GM12873 (cell line): ENCODE results near the gene PTGIS.

Source experiments
- CTCF ChIP-seq: IDR thresholded peaks from 2 replicates; pipeline ENCODE4 v1.5.1; 2012; ENCODE audit warnings: low read depth, mild to moderate bottlenecking, moderate library complexity, low read length, control low read depth; ENCODE audit not compliant: insufficient read depth; ENCODE audit errors: missing control alignments

PTGIS gene

DNA sequence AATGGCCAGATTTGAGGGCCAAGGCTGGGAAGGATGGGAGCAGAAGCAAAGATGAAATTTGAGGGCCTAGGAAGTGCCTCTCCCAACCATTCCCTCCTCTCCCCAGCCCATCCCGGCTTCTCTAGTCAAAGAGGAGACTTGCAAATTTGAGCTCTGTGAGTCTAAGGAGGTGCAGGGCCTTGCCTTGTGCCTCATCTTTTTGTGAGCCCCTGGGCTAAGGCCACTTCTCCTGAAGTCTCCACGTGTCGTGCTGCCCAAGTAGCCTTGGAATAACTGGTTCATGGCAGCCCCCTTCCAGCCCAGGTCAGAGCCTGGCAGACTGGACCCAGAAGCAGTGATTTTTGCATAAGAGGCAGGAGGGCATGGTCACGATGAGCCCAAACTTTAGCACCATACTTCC lies 6.7 kb downstream of the PTGIS start:
- no peak for TF ChIP-seq CTCF

GRCh38 chr20:49560646-49561045 lies 7.3 kb downstream of the PTGIS start:
- no peak for TF ChIP-seq CTCF

- TF ChIP-seq CTCF = no peak
Observed at GRCh38 chr20:49560186-49560585, 7.8 kb downstream of the PTGIS start.

DNA sequence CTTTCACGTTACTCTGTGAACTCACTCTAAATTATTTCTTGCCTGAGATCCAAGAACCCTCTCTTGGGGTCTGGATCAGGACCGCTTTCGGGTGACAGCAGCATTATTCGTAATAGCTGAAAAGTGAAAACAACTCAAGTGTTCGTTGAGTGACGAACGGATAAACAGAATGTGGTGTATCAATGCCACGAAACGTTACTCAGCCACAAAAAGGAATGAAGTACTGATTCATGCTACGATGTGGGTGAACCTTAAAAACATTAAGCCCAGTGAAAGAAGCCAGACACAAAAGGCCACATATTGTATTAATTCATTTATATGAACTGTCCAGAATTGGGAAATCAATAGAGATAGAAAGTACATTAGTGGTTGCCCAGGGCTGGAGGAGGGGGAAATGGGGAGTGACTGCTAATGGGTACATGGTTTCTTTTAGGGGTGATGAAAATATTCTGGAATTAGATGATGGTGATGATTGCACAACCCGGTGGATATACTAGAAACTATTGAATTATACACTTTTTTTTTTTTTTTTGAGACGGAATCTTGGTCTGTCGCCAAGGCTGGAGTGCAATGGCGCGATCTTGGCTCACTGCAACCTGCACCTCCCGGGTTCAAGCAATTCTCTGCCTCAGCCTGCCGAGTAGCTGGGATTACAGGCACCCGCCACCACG lies 8.4 kb downstream of the PTGIS start:
- TF ChIP-seq CTCF = no peak

GRCh38 chr20:49558826-49559225 lies 9.1 kb downstream of the PTGIS start:
- no peak for TF ChIP-seq CTCF

DNA sequence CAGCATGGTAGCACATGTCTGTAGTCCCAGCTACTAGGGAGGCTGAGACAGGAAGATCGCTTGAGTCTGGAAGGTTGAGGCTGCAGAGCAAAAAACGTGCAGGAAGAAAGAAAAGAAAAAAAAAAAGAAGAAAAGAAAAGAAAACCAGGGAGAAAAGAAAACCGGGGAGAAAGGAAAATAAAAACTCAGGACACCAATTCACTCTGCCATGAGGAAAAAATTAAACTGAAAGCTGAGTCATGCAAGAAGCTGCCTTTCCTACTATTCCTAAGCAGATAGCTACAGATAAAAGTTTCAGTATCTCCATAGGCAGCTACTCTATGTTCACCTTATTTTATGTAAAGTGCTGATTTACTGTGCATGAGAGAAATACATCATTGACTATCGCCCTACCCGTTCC lies 10.5 kb downstream of the PTGIS start:
- no peak for TF ChIP-seq CTCF

DNA sequence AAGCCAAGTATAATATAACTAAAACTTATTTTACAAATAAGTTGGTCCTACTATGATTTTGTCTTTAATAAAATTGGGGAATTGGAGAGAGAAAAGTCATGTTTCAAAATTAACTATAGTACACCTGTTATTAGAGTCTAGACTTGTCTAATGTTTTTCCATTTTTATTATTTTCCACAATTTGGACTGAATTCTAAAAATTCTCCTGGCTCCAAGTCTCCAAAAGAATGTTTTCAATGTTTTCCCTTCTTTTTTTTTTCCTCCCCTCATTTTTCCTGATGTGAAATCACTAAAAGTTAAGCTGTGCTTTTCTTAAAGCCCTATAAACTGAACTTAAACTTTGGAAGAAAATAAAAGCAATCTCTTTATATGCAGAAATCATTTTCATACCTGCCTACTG lies 11.3 kb downstream of the PTGIS start:
- TF ChIP-seq CTCF = no peak
